HG03025 (cell line): ENCODE measurements around the gene XPR1.
"Not testable (repeated sequence)": the region's sequence is repeated elsewhere in the genome, so short reads cannot be mapped to it uniquely, and the experiment has no call there.

ENCODE experiments used
- ATAC-seq: cut with Tn5 transposase; IDR thresholded peaks from one replicate; pipeline ENCODE4 v1.9.1; 2021; ENCODE audit warnings: mild to moderate bottlenecking, moderate library complexity; ENCODE audit not compliant: unreplicated experiment, low FRiP score

The XPR1 gene

DNA sequence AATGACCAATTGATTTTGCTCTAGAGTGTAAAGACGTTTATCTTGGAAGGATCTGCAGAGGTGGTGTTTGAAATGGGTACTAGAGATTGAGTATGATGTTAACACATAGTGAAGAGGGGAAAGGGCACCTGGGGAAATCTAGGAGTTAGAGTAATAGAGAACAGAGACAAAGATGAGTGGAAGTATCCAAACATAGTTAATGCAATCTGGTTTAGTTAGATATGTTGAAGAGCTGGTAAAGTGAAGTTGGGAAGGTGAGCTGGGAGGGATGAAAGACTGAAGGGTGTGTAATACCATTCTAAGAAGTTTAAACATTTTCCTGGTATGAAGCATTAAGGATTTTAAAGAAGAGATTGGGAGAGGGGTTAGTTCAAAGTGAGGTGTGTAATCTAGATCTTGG is 11.0 kb downstream of the XPR1 start:
- no peak for ATAC-seq

DNA sequence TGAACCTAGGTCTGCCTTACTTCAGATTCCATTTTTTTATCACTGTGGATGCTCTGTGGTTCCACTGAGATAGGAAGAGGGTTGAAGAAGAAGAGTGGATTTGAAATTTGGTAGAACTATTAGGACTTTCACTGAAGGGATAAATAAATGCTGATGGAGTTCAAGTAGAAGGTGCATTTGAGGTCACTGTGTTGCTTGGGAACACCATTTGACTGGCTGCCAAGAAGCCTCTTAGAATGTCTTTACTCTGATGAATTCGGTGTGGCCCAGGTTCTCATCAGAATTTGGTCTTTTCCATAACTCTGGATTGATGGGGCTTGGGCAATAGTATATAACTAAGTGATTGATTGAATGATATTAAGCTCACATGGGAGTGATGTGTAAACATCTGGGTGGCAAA is 11.9 kb downstream of the XPR1 start:
- no peak for ATAC-seq

DNA sequence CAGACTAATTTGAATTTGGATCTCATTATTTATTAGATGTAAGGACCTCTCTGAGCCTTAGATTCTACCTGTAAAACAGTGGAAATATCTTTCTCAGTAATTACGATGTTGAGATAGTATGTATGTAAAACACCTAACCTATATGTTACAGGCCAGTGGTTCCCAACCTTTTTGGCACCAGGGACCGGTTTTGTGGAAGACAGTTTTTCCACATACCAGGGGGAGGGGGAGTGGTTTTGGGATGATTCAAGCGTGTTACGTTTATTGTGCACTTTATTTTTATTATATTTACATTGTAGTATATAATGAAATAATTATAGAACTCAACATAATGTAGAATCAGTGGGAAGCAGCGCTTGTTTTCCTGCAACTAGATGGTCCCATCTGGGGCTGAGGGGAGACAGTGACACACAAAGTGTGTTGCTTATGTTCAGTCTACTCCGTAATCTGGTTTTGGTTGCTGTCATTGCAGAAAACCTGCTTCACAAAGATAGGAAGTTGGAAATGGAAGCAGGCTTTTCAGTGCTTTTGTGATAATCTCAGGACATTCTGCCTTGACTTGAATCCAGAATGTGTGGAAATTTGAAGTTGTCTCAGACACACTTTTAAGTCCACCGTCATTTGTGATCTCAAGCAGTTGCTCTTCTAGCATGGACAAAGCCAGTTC is 12.8 kb downstream of the XPR1 start:
- ATAC-seq: no peak

DNA sequence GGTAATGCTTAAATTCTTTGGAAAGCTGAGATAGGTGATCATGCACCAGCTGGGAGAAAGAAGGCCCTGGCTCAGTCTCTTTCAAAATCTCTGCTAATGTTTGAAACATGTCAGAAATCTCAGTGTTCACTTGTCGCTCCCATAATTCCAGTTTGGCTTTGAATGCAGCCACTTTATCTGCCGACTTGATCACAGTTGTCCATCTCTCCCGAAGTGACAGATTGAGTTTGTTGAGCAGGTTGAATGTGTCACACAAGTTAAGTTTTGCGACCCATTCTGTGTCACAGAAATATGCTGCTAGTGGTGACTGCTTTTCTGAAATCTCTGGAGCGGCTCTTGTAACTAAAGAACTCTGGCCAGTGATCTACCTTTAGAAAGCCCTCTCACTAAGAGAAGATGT is 13.4 kb downstream of the XPR1 start:
- not testable (repeated sequence) for ATAC-seq

GRCh38 chr1:180646093-180646492 is 14.3 kb downstream of the XPR1 start:
- no peak for ATAC-seq

DNA sequence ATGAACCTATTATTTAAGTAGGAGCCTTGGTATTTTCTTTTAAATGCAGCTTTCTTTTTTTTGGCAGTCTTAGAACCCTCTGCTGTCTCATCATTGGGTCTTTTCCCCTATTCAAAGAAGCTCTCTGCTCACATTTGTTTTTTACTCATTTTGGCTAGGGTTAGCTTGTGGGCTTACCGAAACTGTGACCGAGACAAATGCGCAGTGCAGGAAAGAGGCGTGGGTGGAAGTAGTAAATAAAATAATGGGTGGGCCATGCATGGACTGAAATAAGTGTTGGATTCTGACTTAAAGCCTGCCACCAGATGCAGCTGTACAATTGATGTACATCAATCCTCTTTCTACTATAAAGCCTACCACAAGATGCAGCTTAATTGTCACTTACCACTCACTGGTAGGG is 14.7 kb downstream of the XPR1 start:
- no peak for ATAC-seq

GRCh38 chr1:180652792-180653191 is 21.0 kb downstream of the XPR1 start:
- ATAC-seq: no peak

GRCh38 chr1:180662709-180663108 is 30.9 kb downstream of the XPR1 start:
- no peak for ATAC-seq

DNA sequence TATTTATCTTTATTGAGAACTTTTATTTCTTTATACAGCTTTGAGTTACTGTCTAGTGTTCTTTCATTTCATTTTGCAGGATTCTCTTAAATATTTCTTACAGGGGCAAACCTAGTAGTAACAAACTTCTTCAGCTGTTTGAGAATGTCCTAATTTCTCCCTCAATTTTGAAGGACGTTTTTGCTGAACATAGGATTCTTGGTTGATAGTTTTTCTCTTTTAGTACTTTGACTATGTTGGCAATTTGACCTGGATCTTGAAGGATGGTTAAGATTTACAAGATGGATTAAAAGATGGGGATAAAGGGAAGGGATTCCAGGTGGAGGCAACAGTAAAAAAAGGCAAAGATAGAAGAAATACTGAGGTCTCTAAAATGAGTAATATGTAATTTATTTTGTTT is 38.9 kb downstream of the XPR1 start:
- no peak for ATAC-seq

DNA sequence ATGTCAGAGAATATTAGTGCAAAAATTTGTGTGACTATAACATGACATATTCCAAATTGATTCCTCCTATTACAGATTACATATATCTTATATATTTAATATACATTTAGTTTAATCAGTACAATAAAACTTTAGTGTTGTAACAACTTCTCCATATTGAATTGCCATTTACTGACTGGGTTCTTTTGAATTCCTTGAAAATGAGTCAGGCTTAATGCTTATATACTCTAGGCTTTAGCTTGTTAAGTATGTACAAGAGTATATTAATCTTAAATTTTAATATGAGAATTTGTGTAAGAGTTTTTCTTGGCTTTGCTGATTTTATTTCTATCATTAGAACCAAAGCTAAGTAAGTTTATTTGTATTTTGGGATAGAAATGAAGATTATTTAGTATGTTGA is 40.3 kb downstream of the XPR1 start:
- ATAC-seq: no peak

- no peak for ATAC-seq
Observed at GRCh38 chr1:180672505-180672904, 40.7 kb downstream of the XPR1 start.

DNA sequence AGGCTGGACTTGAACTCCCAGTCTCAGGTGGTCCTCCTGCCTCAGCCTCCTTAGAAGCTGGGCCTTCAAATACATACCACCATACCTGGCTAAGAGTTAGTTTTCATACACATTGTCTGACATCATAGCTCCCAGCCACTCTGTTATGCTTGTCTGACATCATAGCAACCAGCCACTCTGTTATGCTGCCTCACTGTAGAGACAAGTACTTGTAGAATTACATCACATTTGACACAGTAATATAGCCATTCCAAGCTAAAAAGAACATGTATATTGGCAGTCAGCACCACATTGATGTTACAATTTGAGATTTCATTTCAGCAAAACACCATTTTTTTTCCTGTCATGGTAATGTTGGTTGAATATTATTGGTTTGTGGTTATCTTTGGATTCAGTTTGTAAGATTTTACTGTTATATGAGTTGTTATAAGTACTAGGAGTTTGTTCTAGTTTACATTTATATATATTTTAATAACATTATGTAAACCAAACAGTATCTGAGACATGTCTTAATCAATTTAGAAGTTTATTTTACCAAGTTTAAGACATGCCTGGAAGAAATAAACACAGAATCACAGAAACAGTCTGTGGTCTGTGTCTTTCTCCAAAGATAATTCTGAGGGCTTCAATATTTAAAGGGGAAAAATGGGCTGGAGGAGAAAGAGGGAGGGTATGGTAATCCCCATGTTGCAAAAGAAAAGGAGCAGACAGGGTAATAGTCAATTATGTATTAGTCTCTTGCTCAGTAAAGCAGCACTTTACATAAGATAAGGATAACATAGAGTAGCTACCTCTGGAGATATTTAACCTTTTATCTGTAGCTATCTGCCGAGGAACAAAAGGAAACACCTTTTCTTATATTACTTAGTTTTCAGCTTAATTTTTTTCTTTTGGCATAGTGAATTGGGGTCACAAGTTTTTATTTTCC is 43.0 kb downstream of the XPR1 start:
- no peak for ATAC-seq

DNA sequence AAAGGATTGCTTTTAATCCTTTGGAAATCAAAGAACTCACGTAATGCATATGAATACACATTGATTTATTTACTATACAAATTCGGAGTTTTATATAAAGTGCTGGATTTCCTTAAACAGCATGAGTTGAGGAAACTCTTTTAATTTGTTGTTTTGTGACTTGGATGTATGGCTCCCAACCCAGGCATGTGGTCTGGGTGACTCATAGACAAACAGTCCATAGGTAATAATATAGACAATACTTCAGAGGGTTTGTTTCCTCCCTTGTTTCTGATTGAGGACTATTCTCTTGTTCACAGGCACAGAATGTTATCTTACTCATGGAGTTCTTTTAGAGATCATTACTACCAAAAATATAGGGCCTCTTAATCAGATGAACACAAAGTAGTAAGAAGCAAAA is 43.8 kb downstream of the XPR1 start:
- no peak for ATAC-seq

- no peak for ATAC-seq
Observed at GRCh38 chr1:180680558-180681144, 48.8 kb downstream of the XPR1 start.

GRCh38 chr1:180683117-180683516 is 51.3 kb downstream of the XPR1 start:
- ATAC-seq: not testable (repeated sequence)

- no peak for ATAC-seq
Observed at GRCh38 chr1:180691322-180691913, 59.6 kb downstream of the XPR1 start.

GRCh38 chr1:180693564-180694244 is 61.9 kb downstream of the XPR1 start:
- ATAC-seq: no peak

GRCh38 chr1:180695282-180695681 is 63.5 kb downstream of the XPR1 start:
- ATAC-seq: no peak

GRCh38 chr1:180696361-180696760 is 64.5 kb downstream of the XPR1 start:
- ATAC-seq: no peak

- ATAC-seq: no peak
Observed at GRCh38 chr1:180698580-180698979, 66.8 kb downstream of the XPR1 start.

DNA sequence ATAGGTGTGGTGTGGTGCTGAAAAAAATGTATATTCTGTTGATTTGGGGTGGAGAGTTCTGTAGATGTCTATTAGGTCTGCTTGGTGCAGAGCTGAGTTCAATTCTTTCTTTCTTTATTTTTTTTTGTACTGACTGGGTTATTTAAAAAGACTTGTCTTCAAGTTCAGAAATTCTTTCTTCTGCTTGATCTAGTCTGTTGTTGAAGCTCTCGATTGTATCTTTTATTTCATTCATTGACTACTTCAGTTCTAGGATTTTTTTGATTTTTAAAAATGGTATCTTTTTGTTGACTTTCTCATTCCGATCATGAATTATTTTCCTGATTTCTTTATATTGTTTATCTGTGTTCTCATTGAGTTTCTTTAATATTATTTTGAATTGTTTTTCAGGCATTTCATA is 70.6 kb downstream of the XPR1 start:
- not testable (repeated sequence) for ATAC-seq
